ENCODE measurements around the gene ZNF830.
A peak's percentile ranks its signal among the peaks of the same experiment; 100 is the strongest.
"Not testable (repeated sequence)": the region's sequence is repeated elsewhere in the genome, so short reads cannot be mapped to it uniquely, and the experiment has no call there.

The ZNF830 gene

GRCh38 chr17:34961093-34961911 is at the start of gene ZNF830, which contains the start of gene CCT6B:
ZNF830 (plus strand) TSS chr17:34961540; CDS start chr17:34961567, 27 bp downstream.
CCT6B (minus strand) TSS chr17:34961460; CDS start chr17:34961393, 67 bp downstream.
- DNase-seq: peak; percentile 87 to 91

- DNase-seq: no peak
These were observed 48.3 kb upstream of the ZNF830 start for GRCh38 chr17:34913001-34913400.

GRCh38 chr17:34916120-34916519 is 45.2 kb upstream of the ZNF830 start:
- DNase-seq: no peak

- no peak for DNase-seq
These were observed 44.0 kb upstream of the ZNF830 start for GRCh38 chr17:34917381-34917780.

- no peak for DNase-seq
These were observed 40.7 kb upstream of the ZNF830 start for GRCh38 chr17:34920676-34921075.

- DNase-seq: no peak
These were observed 34.7 kb upstream of the ZNF830 start for GRCh38 chr17:34926661-34927060.

GRCh38 chr17:34930283-34930682 is 31.1 kb upstream of the ZNF830 start:
- no peak for DNase-seq

GRCh38 chr17:34950780-34951179 is 10.6 kb upstream of the ZNF830 start:
- DNase-seq: not testable (repeated sequence)

GRCh38 chr17:34958438-34958837 is 2.9 kb upstream of the ZNF830 start:
- DNase-seq: no peak

- no peak for DNase-seq
These were observed 12.8 kb downstream of the ZNF830 start for GRCh38 chr17:34974179-34974578.

GRCh38 chr17:34974794-34975785 is 13.8 kb downstream of the ZNF830 start:
- DNase-seq: no peak

GRCh38 chr17:34979153-34979552 is 17.8 kb downstream of the ZNF830 start:
- DNase-seq: no peak

GRCh38 chr17:34979650-34980352 is 18.5 kb downstream of the ZNF830 start:
- DNase-seq: no peak

GRCh38 chr17:34980353-34980680 is 19.0 kb downstream of the ZNF830 start, which contains the start of gene LIG3:
LIG3 (plus strand) TSS chr17:34980512; CDS start chr17:34983006, 2,494 bp downstream.
- DNase-seq: peak; percentile 75 to 89

GRCh38 chr17:34980681-34981537 is 19.6 kb downstream of the ZNF830 start:
- peak; percentile 63 to 69 for DNase-seq

- no peak for DNase-seq
These were observed 20.4 kb downstream of the ZNF830 start for GRCh38 chr17:34981538-34982241.

- DNase-seq: no peak
These were observed 25.9 kb downstream of the ZNF830 start for GRCh38 chr17:34987232-34987631.

- no peak for DNase-seq
These were observed 27.3 kb downstream of the ZNF830 start for GRCh38 chr17:34988644-34989043.

- DNase-seq: no peak
These were observed 28.1 kb downstream of the ZNF830 start for GRCh38 chr17:34989473-34989872.

GRCh38 chr17:34990921-34991365 is 29.6 kb downstream of the ZNF830 start:
- DNase-seq: no peak

GRCh38 chr17:34991606-34992005 is 30.3 kb downstream of the ZNF830 start:
- no peak for DNase-seq
